Neutrophil (primary cell): Measurements from ENCODE around the gene SIDT1.

ENCODE experiments used
- H3K27ac ChIP-seq: fragments of 200-600 bp; sonication (generic); 2 replicates; pipeline ENCODE4 v1.5.1; 2016; ENCODE audit warnings: mild to moderate bottlenecking, moderate library complexity
- H3K27me3 ChIP-seq: fragments of 200-600 bp; sonication (generic); 2 replicates; pipeline ENCODE4 v1.6.0; 2016; ENCODE audit warnings: mild to moderate bottlenecking
- H3K36me3 ChIP-seq: fragments of 200-600 bp; sonication (generic); 2 replicates; pipeline ENCODE4 v1.5.1; 2017
- H3K4me1 ChIP-seq, 2 experiments: fragments of 200-600 bp in 1 of 2; sonication (generic) in 1 of 2; 1 replicate in 1 of 2; 2 replicates in 1 of 2; pipeline versions ENCODE4 v1.5.1 to v1.6.1; 2013 to 2016; ENCODE audit warnings: low read depth in 1 of 2, low read length in 1 of 2, mild to moderate bottlenecking in 1 of 2, moderate library complexity in 1 of 2; ENCODE audit not compliant: control insufficient read depth in 1 of 2, insufficient read depth in 1 of 2
- H3K4me3 ChIP-seq, 2 experiments: fragments of 200-600 bp in 1 of 2; sonication (generic) in 1 of 2; 1 replicate in 1 of 2; 2 replicates in 1 of 2; pipeline ENCODE4 v1.5.1; 2013 to 2016; ENCODE audit warnings: low read depth in 1 of 2, low read length in 1 of 2, mild to moderate bottlenecking in 1 of 2, moderate library complexity in 1 of 2
- H3K9me3 ChIP-seq: fragments of 200-600 bp; sonication (generic); 2 replicates; pipeline ENCODE4 v1.5.1; 2016
- CTCF ChIP-seq: fragments of 200-600 bp; sonication (generic); IDR thresholded peaks from 2 replicates; pipeline ENCODE4 v1.5.1; 2016; ENCODE audit warnings: antibody characterized with exemption

Gene SIDT1

GRCh38 chr3:113601240-113601639 lies 68.9 kb downstream of the SIDT1 start:
- Histone ChIP-seq H3K27me3 (no peaks in the 10 kb centered on the region), H3K9me3 (no peaks in the 10 kb centered on the region), H3K4me3 (no peak overlapping the region), H3K4me1 (peaks cover 6 to 12% of the 10 kb centered on the region in 2 experiments), H3K36me3 (no peaks in the 10 kb centered on the region), H3K27ac (no peak overlapping the region)
- no peak for TF ChIP-seq CTCF

DNA sequence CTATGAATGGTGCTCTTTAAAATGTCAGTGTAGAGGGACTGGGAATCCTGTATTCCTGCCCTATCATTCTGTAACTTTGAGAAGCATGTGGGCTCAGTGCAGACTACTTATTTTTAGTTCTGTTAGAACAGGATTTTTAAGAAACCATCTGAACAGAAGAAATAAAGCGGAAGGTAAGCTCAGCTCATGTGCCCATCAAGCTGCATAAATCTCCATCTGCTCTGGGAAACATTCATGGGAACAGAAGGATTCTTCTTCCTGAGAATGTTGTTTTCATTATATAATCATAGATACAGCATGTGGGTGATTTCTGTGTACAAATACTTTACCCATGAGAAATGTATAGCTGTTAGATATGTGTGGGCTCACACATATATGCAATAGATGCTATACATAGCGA lies 69.9 kb downstream of the SIDT1 start:
- Histone ChIP-seq H3K27ac (no peak overlapping the region), H3K9me3 (no peaks in the 10 kb centered on the region), H3K4me1 (peaks cover 16 to 23% of the 10 kb centered on the region in 2 experiments), H3K36me3 (no peaks in the 10 kb centered on the region), H3K27me3 (no peaks in the 10 kb centered on the region), H3K4me3 (no peak overlapping the region)
- TF ChIP-seq CTCF, result no peak

DNA sequence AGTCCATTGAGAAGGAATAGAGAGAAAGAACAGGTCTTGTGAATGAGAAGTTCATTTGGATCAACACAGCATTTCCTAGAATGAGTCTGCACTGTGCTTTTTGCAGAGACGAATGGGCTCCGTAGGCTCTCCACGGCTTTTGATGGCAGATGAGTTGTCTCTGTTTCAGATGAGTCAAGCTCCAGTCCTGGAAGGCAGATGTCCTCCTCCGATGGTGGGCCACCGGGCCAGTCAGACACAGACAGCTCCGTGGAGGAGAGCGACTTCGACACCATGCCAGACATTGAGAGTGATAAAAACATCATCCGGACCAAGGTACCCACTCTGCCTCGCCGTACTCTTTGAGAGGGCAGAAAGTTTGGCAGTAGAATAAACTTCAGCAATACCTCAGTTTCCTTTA lies 70.5 kb downstream of the SIDT1 start:
- Histone ChIP-seq H3K4me1 (peaks cover 22 to 28% of the 10 kb centered on the region in 2 experiments), H3K27me3 (no peaks in the 10 kb centered on the region), H3K27ac (no peak overlapping the region), H3K36me3 (no peaks in the 10 kb centered on the region), H3K9me3 (no peaks in the 10 kb centered on the region), H3K4me3 (no peak overlapping the region)
- TF ChIP-seq CTCF, result no peak

DNA sequence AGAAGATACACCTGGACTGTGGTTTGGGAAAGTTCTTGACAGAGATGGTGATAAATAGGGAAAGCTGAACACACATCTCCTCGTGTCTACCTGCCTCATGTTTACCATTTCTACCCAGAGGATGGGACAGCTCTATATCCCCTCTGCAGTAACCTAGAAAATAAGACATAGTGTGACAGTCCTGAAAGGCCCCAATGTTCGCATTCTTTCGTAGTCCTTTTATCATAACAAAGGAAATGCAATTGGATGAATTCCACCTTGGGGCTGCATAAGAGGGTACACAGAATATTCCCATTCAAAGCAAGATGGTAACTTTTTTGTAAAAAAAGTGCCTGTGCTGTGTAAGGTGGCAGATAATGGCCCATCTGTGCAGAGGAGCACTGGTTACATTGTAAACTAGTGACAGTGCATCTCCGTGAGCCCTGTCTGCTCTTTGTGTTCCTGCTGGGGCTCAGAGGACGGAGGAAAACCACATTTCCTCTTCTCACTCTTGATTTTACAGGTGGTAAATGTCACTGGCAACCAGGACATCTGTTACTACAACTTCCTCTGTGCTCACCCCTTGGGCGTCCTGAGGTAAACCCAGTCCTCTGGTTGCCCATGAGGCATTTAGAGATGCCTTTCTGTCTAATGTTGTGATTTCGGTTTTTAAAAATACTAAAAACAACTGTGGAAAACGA lies 74.3 kb downstream of the SIDT1 start:
- TF ChIP-seq CTCF, result no peak
- H3K27me3 ChIP-seq, result no peaks in the 10 kb centered on the region
- peak overlapping the region in 1 of 2 experiments; percentile 6 for H3K4me3 ChIP-seq
- H3K9me3 ChIP-seq, result no peaks in the 10 kb centered on the region
- H3K27ac ChIP-seq, result peak overlapping the region; percentile 70
- no peaks in the 10 kb centered on the region for H3K36me3 ChIP-seq
- H3K4me1 ChIP-seq, result peaks cover 26 to 36% of the 10 kb centered on the region in 2 experiments

GRCh38 chr3:113607219-113607596 lies 74.9 kb downstream of the SIDT1 start:
- TF ChIP-seq CTCF, result no peak
- Histone ChIP-seq H3K4me3 (peak overlapping the region in 1 of 2 experiments; percentile 6), H3K36me3 (no peaks in the 10 kb centered on the region), H3K27ac (peak overlapping the region; percentile 70), H3K27me3 (no peaks in the 10 kb centered on the region), H3K9me3 (no peaks in the 10 kb centered on the region), H3K4me1 (peaks cover 26 to 38% of the 10 kb centered on the region in 2 experiments)
